ENCODE data around the gene ITGAX.

DNA sequence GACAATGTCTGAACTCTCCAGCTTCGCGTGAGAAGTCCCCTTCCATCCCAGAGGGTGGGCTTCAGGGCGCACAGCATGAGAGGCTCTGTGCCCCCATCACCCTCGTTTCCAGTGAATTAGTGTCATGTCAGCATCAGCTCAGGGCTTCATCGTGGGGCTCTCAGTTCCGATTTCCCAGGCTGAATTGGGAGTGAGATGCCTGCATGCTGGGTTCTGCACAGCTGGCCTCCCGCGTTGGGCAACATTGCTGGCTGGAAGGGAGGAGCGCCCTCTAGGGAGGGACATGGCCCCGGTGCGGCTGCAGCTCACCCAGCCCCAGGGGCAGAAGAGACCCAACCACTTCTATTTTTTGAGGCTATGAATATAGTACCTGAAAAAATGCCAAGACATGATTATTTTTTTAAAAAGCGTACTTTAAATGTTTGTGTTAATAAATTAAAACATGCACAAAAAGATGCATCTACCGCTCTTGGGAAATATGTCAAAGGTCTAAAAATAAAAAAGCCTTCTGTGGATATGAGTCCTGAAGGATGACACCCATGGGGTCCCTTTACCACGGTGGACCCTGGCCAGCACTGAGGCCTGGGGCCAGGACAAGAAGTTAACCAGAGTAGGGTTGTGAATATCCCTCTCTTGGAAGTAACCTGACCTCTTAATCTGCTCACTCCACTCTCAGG lies 27.6 kb downstream of the ITGAX start:
- TF ChIP-seq, protein P1, sequence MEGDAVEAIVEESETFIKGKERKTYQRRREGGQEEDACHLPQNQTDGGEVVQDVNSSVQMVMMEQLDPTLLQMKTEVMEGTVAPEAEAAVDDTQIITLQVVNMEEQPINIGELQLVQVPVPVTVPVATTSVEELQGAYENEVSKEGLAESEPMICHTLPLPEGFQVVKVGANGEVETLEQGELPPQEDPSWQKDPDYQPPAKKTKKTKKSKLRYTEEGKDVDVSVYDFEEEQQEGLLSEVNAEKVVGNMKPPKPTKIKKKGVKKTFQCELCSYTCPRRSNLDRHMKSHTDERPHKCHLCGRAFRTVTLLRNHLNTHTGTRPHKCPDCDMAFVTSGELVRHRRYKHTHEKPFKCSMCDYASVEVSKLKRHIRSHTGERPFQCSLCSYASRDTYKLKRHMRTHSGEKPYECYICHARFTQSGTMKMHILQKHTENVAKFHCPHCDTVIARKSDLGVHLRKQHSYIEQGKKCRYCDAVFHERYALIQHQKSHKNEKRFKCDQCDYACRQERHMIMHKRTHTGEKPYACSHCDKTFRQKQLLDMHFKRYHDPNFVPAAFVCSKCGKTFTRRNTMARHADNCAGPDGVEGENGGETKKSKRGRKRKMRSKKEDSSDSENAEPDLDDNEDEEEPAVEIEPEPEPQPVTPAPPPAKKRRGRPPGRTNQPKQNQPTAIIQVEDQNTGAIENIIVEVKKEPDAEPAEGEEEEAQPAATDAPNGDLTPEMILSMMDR (IDR thresholded peaks at IDR 0.05), result peak in 4 of 6 experiments; percentile 7 to 54 (median 26)
- TF ChIP-seq POLR2A (IDR thresholded peaks at IDR 0.05), result no peak

Measured in thyroid gland (tissue), 4 donors.